AG09309 (cell line): ENCODE measurements around the gene VPS50.

Experiments used
- DNase-seq: peaks from one replicate; pipeline ENCODE4 v3.0.0-alpha.2; 2010; ENCODE audit warnings: low read depth
- H3K4me3 ChIP-seq: 2 replicates; pipeline ENCODE4 v1.5.1; 2011; ENCODE audit warnings: mild to moderate bottlenecking, low read depth, low read length, moderate library complexity; ENCODE audit not compliant: control insufficient read depth
- TF ChIP-seq, protein P1 (sequence below): IDR thresholded peaks from 2 replicates; pipeline ENCODE4 v1.5.1; 2011; ENCODE audit warnings: mild to moderate bottlenecking, low read depth, low read length, inconsistent platforms; ENCODE audit not compliant: insufficient read depth, control insufficient read depth; ENCODE audit errors: missing control alignments

The VPS50 gene

DNA sequence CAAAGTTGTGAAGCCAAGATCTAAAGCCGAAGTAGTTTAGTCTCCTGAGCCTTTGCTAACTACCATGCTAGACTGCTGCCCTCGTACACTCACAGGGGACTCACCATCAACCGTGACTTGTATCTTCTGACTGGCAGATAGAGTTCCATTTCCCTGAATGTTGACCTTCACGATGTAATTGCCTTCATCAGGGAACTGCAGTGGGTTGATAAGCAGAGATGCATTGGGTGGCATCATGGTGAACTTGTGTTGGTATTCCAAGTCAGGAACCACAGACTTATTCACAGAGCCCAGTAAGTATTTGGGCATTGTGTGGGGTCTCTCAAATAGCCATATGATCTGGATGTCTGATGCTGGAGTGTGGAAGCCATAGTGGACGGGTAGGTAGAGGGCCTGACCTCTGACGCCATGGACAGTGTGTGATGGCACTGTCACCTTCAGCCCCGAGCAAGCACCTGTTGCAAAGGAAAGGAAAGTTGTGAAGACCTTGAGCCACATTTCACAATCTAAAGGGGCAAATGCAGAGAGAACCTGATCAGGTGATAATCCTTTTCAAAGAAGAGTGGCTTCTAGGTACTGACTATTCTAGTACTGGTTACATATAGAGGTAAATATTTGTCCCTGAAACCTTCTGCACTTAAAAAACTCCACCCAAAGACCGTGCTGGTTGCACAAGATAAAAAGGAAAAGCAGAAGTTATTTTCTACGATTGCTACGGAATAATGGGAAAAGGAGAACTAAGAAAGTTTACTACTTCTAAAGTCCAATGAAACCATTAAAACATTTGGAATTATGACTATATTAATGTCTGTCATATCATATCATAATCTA, 13.0 kb upstream of the VPS50 start:
- H3K4me3 ChIP-seq = no peak overlapping the region
- TF ChIP-seq, protein P1, sequence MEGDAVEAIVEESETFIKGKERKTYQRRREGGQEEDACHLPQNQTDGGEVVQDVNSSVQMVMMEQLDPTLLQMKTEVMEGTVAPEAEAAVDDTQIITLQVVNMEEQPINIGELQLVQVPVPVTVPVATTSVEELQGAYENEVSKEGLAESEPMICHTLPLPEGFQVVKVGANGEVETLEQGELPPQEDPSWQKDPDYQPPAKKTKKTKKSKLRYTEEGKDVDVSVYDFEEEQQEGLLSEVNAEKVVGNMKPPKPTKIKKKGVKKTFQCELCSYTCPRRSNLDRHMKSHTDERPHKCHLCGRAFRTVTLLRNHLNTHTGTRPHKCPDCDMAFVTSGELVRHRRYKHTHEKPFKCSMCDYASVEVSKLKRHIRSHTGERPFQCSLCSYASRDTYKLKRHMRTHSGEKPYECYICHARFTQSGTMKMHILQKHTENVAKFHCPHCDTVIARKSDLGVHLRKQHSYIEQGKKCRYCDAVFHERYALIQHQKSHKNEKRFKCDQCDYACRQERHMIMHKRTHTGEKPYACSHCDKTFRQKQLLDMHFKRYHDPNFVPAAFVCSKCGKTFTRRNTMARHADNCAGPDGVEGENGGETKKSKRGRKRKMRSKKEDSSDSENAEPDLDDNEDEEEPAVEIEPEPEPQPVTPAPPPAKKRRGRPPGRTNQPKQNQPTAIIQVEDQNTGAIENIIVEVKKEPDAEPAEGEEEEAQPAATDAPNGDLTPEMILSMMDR = no peak
- no peak for DNase-seq

DNA sequence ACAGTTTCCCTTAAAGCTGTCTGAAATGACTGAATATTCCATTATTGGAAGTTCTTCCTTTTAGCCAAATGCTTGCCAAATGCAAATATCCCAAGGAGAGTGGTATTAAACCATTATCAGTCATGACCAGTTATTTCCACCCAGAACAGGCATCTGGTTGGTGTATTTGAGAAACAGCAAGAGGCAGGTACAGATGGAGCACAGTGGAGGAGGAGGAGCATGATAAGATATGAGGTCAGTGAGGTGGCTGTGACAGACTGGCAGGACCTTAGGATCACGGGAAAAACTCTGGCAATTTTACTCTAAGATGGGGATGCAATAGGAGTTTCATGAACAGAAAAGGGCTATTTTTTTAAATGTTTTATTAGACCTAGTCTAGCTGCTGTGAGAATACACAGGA, 12.3 kb upstream of the VPS50 start:
- TF ChIP-seq, protein P1 = no peak
- H3K4me3 ChIP-seq = no peak overlapping the region
- no peak for DNase-seq

DNA sequence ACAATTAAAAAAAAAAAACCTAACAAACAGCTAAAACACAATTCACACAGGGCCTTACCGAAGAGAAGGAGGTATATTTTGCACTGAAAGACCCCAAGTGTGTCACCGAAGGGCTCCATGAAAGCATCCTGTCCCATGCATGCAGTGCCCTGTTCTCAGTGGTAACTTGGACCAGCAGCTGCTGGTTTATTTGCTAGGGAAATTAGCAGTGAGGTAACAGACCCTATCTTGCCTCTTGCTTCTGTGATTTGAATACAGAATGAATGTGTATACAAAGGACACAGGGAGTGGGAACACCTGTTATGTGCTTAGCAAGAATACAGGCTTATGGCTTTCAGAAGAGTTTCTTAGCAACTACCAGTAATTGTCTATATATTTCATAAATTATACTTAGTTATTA, 5.9 kb upstream of the VPS50 start, which contains the start of gene HEPACAM2:
HEPACAM2 (minus strand) TSS at position 160 of the 400 bp plus-strand sequence.
- TF ChIP-seq, protein P1 = no peak
- no peak within 1 kb of the TSS for H3K4me3 ChIP-seq
- no peak for DNase-seq

DNA sequence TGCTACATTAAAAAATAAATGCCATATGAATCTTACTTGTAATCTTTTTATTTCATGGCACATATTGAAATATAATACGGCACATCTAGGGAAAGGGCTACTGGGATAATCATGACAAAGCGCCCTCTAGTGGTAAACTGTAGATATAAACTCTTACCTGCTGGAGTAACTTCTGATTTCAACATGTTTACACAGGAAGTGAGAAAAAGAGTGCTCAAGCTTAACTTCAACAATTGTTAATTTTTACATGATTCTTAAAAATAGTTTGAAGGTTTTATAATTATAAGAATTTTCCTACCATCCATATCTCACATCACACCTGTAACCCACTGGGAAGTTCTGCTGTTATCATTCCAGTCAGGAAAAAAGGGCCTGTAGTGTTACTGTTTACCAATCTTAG, 3.9 kb upstream of the VPS50 start:
- peak; percentile 39 for DNase-seq
- no peak overlapping the region for H3K4me3 ChIP-seq
- TF ChIP-seq, protein P1 = peak; percentile 60

DNA sequence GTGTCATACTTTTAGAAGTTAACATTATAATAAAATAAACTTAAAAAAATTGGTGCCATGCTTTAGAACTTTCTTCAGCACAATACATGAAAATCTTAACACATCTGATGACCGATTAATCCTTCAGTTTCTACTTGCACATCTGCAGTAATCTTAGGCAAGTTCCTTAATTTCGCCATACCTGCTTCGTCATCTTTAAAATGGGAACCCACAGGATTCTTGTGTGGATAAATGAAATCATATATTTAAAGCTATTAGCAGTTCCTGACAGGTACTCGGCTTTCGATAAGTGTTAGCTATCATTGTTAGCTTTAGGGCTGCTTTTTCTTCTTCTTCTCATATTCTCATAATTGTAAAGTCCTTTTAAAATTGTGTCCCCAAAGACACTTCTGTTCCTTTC, 907 bp upstream of the VPS50 start:
- DNase-seq = no peak
- peak overlapping the region; percentile 87 for H3K4me3 ChIP-seq
- TF ChIP-seq, protein P1 = no peak

DNA sequence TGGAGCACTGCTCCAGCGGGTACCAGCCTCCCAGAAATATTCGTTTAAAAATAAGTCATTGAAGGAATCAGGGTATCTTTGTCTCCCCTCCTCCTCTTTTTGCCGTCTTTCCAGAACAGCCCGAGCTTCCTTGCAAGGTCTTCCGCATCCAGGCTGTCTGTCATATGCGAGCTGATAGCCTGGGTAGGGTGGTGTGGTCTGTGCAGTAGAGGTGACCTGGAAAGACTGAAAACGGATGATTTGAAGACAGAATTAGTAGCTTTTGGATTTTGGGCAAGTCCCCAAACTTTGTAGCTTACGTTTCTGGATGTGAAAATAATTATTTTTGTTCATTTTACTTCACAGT, 480 bp downstream of the VPS50 start:
- H3K4me3 ChIP-seq = peak overlapping the region; percentile 87
- DNase-seq = no peak
- TF ChIP-seq, protein P1 = no peak

DNA sequence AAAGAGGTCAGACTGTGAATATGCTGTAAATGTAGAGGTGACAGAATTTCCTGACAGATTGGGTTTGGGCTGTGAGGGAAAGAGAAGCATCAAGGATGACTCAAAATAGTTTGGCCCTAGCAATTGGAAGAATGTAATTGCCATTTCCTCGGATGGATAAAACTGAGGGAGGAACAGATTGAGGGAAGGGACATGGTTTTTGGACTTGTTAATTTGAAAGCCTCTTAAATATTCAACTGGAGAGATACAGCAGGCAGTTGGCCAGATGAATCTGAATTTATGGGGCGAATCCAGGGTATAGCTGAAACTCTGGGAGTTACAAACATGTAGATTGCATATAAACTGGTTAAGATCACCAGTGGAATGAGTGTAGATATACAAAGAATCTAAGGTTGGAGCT, 3.4 kb downstream of the VPS50 start:
- TF ChIP-seq, protein P1 = no peak
- no peak overlapping the region for H3K4me3 ChIP-seq
- no peak for DNase-seq
